HG03520 (cell line): Measurements from ENCODE around the gene OSR1.
"Not testable (repeated sequence)": the region's sequence is repeated elsewhere in the genome, so short reads cannot be mapped to it uniquely, and the experiment has no call there.

ENCODE experiments used
- ATAC-seq: cut with Tn5 transposase; IDR thresholded peaks from one replicate; pipeline ENCODE4 v1.9.1; 2021; ENCODE audit warnings: mild to moderate bottlenecking, moderate library complexity; ENCODE audit not compliant: unreplicated experiment

The OSR1 gene

DNA sequence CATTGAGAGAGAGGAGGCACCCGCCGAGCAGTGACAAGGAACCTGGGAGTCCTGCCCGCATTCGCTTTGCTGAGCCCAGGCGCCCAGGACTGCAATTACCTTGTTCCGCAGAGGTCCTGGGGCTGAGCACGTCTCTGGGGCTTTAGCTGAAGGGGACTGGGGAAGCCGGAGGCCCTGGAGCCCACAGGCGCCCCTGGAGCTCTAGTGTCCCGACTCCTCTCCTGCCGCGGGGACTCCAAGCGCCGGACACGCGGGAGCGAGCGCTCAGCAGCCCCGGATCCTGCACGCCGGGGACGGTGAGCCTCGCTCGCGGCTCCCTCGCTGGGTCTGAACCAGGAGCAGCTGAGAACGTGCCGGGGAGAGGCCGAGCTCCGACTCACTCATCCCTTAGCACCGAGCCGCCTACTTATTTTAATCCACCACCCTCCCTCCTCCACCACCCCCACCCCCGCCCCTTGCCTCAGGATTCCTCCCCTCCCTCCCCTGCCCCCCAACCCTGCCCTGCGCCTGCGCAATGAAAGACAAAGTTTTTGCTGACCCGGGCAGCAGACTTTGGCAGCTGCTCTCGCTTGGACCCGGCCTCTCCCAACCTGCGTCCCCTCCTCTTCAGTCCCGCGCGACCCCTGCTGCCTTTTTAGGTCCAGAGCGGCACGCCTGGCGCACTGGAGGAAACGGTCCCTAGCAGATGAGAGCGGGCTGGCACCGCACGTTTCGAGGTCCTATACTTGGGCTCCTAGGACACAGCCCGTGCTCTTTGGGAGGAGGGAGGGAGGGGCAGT lies at the start of gene OSR1:
OSR1 (minus strand) TSS at position 382 of the 779 bp plus-strand sequence. CDS start 4,818 bp downstream, outside the sequence.
- ATAC-seq = no peak

- ATAC-seq = no peak
These were observed 45.4 kb upstream of the OSR1 start for GRCh38 chr2:19403785-19404184.

DNA sequence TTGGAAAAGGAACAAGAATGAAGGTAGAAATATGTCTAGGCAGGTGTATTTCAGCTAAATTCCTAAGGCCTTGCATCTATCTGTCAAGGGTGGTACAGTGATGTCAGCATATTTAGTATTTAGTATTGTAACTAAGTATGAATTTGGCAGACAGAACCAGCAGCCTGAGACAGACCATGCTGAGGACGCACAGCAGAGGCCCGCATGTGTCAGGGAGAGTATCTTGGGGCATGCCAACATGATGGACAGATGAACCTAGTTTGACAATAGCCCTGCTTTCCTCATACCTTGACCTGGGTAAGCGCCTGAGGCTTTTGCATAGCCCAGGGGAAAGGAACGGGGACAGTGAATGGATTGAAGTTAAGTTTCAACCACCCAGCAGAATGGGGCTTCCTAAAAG lies 33.8 kb upstream of the OSR1 start:
- ATAC-seq = no peak

GRCh38 chr2:19389469-19389868 lies 31.0 kb upstream of the OSR1 start:
- not testable (repeated sequence) for ATAC-seq

- no peak for ATAC-seq
These were observed 22.1 kb upstream of the OSR1 start for GRCh38 chr2:19380532-19380931.

- ATAC-seq = no peak
These were observed 20.5 kb upstream of the OSR1 start for GRCh38 chr2:19378939-19379338.

DNA sequence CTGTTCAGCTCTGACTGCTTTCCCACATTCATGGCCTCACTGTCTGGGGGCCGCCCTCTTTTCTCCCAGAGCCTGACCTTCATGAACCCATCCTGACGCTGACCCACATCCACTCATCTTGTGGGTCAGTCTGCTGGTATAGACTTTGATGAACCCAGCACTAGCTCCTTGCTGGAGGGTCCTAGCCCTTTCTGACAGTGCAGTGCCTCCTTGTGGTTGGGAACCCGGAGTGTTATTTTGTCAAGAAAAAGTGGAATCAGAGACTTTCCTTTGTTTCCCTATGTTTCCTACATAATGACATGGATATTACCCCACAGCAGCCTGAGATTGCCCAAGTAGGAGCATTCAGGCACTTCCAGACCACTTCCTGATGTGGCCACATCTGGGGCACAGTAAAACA lies 19.3 kb upstream of the OSR1 start:
- ATAC-seq = no peak

DNA sequence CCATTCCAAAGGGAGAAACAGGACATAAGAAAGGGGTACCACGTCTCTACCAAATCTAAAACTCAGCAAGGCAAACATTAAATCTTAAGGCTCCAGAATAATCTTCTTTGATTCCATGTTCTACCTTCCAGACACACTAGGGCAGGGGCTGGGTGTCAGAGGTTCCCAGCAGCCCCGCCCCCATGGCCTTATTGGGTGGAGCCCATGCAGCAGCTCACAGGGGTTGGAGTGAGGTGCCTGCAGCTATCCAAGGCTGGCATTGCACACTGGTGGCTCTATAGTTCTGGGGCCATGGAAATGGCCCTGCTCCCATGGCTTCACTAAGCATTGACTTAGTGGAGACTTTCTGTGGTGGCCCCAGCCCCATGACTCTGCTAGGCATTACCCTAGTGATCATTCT lies 14.9 kb upstream of the OSR1 start:
- no peak for ATAC-seq

- no peak for ATAC-seq
These were observed 13.7 kb upstream of the OSR1 start for GRCh38 chr2:19371996-19372582.

- no peak for ATAC-seq
These were observed 11.0 kb upstream of the OSR1 start for GRCh38 chr2:19369341-19369955.

GRCh38 chr2:19368760-19369159 lies 10.3 kb upstream of the OSR1 start:
- ATAC-seq = no peak

DNA sequence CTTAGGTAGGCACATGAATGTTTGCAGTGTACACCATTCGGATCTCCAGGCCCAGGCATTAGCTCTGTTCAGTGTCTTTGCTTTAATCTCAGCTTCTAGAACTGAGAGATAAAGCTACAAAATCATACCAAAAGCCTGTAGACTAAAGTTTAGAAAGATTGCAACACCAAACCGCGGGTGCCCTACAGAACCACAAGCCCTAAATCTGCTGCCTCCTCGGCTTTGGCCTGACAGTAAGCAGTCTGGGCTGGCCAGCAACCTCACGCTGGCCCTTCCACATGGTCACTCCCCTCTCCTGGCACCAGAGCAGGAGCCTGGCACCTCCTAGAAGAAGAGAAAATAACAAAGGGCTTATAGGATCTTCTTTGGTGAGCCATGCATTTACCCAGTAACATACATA lies 8.9 kb upstream of the OSR1 start:
- ATAC-seq = no peak

- no peak for ATAC-seq
These were observed 6.7 kb upstream of the OSR1 start for GRCh38 chr2:19365126-19365525.

DNA sequence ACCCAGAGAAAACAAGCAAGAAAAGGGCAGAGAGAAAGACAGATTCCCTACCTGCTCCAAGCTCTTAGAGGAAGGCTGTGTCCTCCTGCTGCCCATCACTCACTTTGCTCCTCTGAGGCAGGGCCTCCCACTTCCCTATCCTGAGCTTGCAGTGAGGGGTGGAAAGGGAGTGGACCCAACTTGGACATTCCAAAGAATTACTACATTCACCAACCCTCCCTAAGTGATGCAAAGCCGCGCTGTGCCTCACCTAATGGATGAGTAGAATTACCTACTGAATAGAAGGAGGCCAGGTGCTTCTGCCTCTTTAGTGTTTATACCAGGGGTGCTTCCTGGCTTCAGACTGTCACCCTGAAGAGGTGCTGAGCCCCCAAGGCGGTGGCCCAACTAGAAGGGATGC lies 5.6 kb upstream of the OSR1 start:
- no peak for ATAC-seq

GRCh38 chr2:19363474-19363778 lies 5.0 kb upstream of the OSR1 start:
- no peak for ATAC-seq

DNA sequence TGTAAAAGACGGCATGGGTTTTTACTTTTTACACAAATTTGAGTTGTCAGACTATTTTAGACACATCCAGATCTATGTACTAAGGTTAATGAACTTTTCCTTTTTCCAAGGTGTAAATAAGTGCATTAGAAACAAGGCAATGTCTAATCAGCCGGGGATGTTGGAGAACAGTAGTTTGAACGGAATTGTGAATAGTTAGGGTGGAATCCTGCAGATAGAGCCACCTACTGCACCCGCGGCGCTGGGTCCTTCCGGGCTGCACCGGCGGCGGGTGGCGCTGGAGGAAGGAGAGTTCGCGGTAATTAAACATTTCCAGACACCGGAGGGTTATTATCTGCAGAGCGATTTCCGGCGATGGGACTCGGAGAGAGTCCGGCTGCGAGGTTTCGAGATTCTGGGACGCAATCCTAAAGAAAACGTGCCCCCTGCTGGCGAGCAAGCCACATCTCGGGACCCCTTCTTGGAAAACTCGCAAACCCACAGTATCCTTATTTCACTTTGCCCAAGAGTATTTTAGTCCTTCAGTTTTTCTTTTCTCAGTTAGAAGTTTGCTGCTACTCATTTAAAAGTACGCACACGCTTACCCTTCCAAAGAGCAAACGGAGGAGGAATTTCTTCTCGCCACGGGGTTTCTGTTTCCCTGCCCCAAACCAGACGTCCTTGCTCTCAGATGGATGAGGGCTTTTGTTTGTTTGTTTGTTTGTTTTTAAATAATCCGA lies 4.5 kb upstream of the OSR1 start:
- ATAC-seq = no peak

DNA sequence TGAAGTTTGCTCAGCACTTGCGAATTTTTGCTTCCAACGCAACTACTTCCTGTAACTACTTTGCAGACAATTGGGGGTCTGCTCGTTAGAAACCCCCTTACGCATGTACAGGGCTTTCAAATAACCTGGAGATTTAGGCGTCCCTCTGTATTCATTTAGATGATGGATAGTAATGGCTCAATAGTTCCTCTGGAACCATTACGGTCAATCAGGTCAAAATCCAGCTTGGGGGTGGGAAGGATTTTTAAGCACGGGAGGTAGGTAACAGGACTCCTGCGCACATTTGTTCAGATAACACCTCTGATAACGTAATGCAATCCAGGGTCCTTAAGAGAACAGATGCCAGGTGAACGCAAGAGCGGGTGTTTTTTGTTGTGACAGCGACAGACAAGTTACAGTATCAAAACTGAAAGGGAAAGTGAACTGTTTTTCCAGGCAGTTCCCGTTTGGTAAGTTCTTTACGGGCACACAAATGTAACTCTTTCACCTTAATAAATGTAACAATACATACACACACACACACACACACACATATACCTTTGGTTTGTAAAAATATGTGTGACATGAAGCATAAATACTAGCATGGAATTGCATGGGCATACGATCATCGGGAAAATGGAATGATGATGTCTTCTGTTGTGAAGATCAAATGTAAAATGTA lies 3.8 kb upstream of the OSR1 start:
- ATAC-seq = no peak

DNA sequence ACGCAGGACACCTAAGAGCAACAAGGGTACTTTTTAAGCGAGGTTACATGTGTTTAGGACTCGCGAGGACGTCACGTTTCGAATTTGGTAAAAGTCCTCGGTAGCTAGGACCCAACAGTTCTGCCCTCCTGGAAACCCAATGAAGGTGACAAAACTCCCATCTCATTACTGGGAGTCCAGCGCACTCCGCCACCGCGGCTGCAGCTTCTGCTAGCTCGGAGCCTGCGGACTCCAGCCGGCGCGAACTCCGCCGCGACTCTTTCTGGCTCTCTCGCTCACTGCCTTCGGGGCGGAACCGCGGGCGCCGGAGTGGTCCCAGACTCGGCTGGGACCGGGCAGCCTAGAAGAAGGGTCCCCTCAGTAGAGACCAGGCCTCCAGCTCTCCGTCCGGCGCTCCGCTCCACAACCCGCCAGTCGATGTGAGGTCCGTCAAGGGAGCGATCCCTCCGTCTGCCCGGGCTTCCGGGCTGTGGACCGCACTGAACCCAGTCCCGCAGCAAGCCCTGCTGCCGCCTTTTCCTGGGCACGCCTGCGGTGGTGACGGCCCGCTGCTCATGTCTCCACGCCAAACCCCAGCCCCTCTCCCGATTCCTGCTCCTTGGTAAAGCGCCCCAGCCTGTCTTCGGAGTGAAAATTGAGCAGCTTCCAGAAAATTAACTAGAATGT lies 3.0 kb upstream of the OSR1 start:
- ATAC-seq = no peak

DNA sequence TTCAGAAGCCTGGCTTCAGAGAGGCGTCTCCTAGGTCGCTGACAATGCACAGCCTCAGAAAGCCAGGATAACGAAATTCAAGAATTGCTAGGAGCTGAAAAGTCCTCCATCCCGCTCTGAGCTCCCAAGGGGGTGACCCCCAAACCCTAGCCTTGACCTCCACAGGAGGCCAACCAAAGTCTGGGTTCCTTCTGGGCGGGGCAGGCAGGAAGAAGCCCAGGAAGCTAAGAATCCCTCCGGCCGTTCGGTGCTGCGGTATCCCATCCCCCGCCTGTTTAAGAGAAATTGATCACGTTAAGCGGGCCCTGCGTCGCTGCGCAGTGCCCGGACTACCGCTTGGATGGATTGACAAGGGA lies 2.5 kb upstream of the OSR1 start:
- no peak for ATAC-seq

DNA sequence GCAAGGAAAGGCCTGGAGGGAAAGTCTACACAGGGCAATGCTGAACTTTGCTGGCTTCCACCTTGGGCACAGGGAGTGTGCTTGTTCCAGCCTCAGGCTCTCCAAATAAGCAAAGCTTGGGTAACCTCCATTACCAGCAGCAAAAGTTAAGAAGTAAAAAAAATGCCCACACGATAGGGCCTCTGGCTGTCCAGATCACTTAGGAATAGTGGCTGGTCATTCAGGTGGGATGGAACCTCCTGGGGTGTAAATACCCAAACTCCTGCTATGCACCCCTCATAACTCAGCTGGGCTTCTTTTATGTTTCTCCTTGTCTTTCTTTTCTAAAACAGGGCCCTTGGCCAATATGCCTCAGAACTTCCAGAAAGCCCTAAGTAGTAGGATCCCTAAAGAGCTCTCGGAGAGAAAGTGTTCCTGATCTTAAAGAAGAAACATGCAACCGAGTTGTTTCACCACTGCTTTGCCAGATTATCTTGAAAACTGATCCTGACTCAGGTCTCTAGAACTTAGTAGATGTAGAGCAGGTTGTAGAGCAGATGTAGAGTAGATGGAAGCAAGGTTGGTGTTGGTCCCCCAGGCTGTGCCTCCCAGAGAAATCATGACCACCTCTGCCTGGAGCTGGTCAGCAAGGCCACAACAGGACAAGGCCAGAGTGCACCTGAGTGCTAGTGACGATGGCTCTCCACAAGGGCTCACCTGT lies 2.0 kb upstream of the OSR1 start:
- ATAC-seq = no peak
